ENCODE data around the gene PYGO1.
A peak's percentile ranks its signal among the peaks of the same experiment; 100 is the strongest.
"Not testable (repeated sequence)": the region's sequence is repeated elsewhere in the genome, so short reads cannot be mapped to it uniquely, and the experiment has no call there.

PYGO1 gene

GRCh38 chr15:55505407-55505806 lies 82.7 kb downstream of the PYGO1 start:
- not testable (repeated sequence) for DNase-seq

DNA sequence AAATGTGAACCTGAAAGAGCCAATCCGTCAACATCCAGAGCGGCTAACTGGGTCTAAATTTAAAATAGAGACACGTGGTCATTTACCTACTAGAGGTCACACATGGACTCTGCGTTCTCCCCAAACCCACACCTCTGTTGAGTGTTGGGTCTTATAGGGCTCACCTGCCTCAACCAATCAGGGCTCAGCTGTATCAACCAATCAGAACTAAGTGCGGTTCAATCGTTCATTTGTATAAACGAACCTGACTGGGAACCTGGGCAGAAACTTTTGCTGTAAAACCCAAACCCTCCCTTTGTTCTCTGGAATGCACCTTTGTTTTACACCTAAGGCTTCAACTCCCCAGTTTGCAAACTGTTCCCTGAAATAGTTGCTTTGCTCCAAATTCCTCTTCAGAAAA lies 89.0 kb downstream of the PYGO1 start:
- DNase-seq = no peak

DNA sequence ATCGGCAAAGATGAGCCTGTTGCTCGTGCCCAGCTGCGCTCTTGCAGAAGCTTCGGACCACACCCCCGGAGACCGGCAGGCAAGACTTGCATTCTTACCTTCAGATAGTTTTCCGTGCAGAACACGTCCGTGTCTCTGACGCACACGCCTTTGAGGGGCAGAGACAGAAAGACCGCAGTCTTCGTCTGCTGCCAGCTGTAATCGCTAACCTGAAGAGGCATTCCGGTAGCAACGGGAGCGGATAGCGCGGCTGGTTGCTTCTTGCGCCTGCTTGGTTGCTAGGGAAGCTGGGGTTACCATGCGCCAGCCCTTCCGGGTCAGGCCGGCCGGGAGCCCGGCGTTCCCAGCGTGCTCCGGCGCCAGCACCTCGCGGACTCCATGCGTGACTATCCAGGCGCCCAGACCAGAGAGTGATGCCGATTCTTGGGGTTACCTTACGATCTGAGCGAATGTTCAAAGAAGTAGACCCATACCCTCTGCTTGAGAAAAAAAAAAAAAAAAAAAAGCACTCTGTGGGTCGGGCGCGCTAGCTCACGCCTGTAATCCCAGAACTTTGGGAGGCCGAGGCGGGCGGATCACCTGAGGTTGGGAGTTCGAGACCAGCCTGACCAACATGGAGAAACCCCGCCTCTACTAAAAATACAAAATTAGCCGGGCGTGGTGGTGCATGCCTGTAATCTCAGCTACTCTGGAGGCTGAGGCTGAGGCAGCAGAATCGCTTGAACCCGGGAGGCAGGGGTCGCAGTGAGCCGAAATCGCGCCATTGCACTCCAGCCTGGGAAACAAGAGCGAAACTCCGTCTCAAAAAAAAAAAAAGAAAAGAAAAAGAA lies 89.8 kb downstream of the PYGO1 start:
- DNase-seq = peak; percentile 87

DNA sequence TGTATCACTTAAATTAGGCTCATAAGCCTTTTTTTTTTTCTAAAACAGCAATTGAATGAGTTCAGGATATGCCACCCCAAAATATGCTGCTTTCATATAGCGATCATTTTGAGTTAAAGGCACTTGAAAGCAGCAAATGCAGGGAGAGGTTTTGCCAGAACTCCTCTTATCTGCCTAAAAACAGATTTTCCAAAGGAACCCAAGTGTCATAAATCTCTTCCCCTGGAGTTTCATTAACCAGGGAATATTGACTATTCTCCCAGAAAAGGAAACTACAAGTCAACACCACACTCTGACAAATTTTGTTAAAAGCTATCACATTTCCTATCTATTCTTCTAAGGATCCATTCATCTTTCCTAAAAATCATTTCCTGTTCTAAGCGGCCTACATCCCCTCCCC lies 91.4 kb downstream of the PYGO1 start:
- no peak for DNase-seq

GRCh38 chr15:55494931-55495330 lies 93.2 kb downstream of the PYGO1 start:
- DNase-seq = no peak

- DNase-seq = peak; percentile 34
Measured at GRCh38 chr15:55488952-55489600, 99.1 kb downstream of the PYGO1 start.

All from fibroblast of skin of abdomen (primary cell).